Gastroesophageal sphincter (tissue), 4 donors: ENCODE data around the gene ROS1. TPM values are rescaled to one million over a fixed set of nuclear protein-coding genes. Genes with fewer than 3 reads are reported as not detected.
A peak's percentile ranks its signal among the peaks of the same experiment; 100 is the strongest.

Experiments
- ATAC-seq: fragments of 150-250 bp; one replicate; pipeline ENCODE4 v1.9.1; 2016; ENCODE audit warnings: mild to moderate bottlenecking, moderate library complexity
- H3K27ac ChIP-seq, 4 donors: fragments of 200-600 bp; sonication (generic) in 3 of 4; 1 replicate in 3 of 4; 2 replicates in 1 of 4; pipeline ENCODE4 v1.5.1; 2016 to 2019
- H3K27me3 ChIP-seq: fragments of 200-600 bp; sonication (generic); one replicate; pipeline ENCODE4 v1.5.1; 2019
- H3K36me3 ChIP-seq, 2 donors: fragments of 200-600 bp; sonication (generic); one replicate each; pipeline ENCODE4 v1.5.1; 2019; ENCODE audit warnings: control low read depth in 1 of 2
- H3K4me1 ChIP-seq, 3 donors: fragments of 200-600 bp; sonication (generic); 1 replicate in 2 of 3; 2 replicates in 1 of 3; pipeline ENCODE4 v1.5.1; 2016 to 2019; ENCODE audit warnings: control low read depth in 2 of 3
- H3K4me3 ChIP-seq, 2 donors: fragments of 200-600 bp; sonication (generic); one replicate each; pipeline ENCODE4 v1.5.1; 2019; ENCODE audit warnings: mild to moderate bottlenecking in 1 of 2, moderate library complexity in 1 of 2
- H3K9me3 ChIP-seq, 3 donors: fragments of 200-600 bp; sonication (generic); one replicate each; pipeline ENCODE4 v1.5.1; 2017 to 2019; ENCODE audit warnings: control low read depth in 2 of 3
- EP300 ChIP-seq: sonication (generic); formaldehyde crosslinking; IDR thresholded peaks from one replicate; pipeline ENCODE4 v1.6.1; 2017; ENCODE audit warnings: antibody characterized with exemption, mild to moderate bottlenecking
- POLR2A ChIP-seq, 2 donors: fragments of 450-650 bp; IDR thresholded peaks; one replicate each; pipeline ENCODE4 v1.6.1; 2017; ENCODE audit warnings: antibody characterized with exemption in 2 of 2, mild to moderate bottlenecking in 2 of 2, moderate library complexity in 1 of 2
- POLR2AphosphoS5 ChIP-seq: sonication (generic); formaldehyde crosslinking; IDR thresholded peaks from one replicate; pipeline ENCODE4 v1.6.1; 2017; ENCODE audit warnings: antibody characterized with exemption
- WGBS, 2 donors: methylation state at CpG; one replicate each; pipeline ENCODE4 v1.1.5; 2018; ENCODE audit warnings: low coverage in 1 of 2; 5-methylcytosine and 5-hydroxymethylcytosine counted together
- total RNA-seq, 4 donors: library from RNA; depleted of rRNA; stranded (reverse); fragments of >200 nt; gene quantifications; one replicate each; pipeline ENCODE4 v1.1.0, GENCODE V29; 2016
- TF ChIP-seq, protein P1 (sequence below), 4 experiments: fragments of 200-600 bp in 2 of 4; fragments of 450-650 bp in 2 of 4; sonication (generic) in 1 of 4; IDR thresholded peaks; one replicate each; pipeline ENCODE4 v1.5.1; 2017 to 2019; ENCODE audit warnings: antibody characterized with exemption in 4 of 4, mild to moderate bottlenecking in 2 of 4, moderate library complexity in 2 of 4

The ROS1 gene
- total RNA-seq, 4 donors from 2014 or later: 0.13 TPM; not detected in 3

DNA sequence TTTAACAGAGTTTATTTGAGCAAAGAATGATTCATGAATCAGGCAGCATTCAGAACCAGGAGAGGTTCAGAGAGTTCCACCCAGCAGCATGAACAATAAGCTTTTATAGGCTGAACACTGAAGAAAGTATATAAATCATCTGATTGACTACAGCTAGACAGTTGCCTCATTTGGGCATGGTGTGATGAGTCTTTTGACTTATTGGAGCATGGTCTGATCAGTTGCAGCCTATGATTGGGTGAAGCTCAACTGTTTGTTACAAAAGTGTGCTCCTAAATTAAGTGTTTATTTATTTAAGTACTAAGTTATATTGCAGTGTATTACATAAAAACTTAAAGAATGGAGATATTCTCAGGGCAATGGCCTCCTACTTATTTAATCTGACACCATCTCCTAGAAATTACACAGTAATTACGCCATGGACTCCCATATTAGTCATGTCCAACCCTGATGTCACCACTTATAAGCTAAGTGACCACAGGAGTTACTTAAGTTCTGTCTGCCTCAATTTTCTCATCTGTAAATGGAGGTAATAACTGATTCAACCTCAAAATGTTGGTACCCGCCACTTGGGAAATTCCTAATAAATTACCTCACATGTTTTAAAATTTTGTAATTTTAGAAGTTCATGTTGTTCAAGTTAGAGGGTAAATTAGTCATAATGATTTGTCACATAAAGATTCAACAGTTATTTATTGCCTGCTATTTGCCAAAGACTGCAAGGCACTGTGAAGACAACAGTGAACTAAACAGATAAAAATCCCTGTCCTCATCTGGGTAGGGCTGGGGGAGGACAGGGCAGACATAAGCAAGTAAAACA is 15.2 kb upstream of the ROS1 start:
- H3K4me1 ChIP-seq: no peaks in the 10 kb centered on the region
- peak; percentile 60 for ATAC-seq
- no peak overlapping the region for H3K4me3 ChIP-seq
- H3K36me3 ChIP-seq: no peaks in the 10 kb centered on the region
- TF ChIP-seq, protein P1, sequence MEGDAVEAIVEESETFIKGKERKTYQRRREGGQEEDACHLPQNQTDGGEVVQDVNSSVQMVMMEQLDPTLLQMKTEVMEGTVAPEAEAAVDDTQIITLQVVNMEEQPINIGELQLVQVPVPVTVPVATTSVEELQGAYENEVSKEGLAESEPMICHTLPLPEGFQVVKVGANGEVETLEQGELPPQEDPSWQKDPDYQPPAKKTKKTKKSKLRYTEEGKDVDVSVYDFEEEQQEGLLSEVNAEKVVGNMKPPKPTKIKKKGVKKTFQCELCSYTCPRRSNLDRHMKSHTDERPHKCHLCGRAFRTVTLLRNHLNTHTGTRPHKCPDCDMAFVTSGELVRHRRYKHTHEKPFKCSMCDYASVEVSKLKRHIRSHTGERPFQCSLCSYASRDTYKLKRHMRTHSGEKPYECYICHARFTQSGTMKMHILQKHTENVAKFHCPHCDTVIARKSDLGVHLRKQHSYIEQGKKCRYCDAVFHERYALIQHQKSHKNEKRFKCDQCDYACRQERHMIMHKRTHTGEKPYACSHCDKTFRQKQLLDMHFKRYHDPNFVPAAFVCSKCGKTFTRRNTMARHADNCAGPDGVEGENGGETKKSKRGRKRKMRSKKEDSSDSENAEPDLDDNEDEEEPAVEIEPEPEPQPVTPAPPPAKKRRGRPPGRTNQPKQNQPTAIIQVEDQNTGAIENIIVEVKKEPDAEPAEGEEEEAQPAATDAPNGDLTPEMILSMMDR (IDR thresholded peaks at IDR 0.05): no peak
- TF ChIP-seq POLR2A (IDR thresholded peaks at IDR 0.05): no peak
- no peak for TF ChIP-seq EP300
- TF ChIP-seq POLR2AphosphoS5: no peak
- no peak overlapping the region for H3K27ac ChIP-seq
- no peaks in the 10 kb centered on the region for H3K9me3 ChIP-seq
- 85 to 100% methylated on average over 2 of the region's 2 CpGs for WGBS, 2 donors
- peaks cover 21% of the 10 kb centered on the region for H3K27me3 ChIP-seq

DNA sequence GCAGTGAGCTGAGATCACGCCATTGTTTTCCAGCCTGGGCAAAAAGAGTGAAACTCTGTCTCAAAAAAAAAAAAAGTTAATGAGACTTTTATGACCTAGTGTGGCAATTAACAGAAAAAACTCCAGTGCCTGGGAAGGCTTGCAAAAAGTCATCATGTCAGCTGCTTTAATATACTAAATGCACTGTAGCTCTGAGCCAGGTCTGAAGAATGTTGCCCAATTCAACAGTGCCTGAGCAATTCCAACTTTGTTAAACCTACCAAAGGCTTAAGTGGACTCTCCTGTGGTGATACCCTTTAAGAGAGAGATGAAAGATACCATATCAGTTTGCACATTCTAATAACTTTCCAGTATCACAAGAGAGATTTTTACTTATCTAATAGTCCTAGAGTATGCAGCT is 6.5 kb upstream of the ROS1 start:
- TF ChIP-seq POLR2A (IDR thresholded peaks at IDR 0.05): no peak
- no peak for TF ChIP-seq EP300
- TF ChIP-seq, protein P1 (IDR thresholded peaks at IDR 0.05): no peak
- no peaks in the 10 kb centered on the region for H3K9me3 ChIP-seq
- H3K27me3 ChIP-seq: peaks cover 5% of the 10 kb centered on the region
- no peak overlapping the region for H3K4me3 ChIP-seq
- WGBS, 2 donors: 82% methylated on average over 1 of the region's 1 CpG; no CpG with 5 or more reads in 1 of the 2 donors
- H3K27ac ChIP-seq: no peak overlapping the region
- ATAC-seq: no peak
- no peaks in the 10 kb centered on the region for H3K4me1 ChIP-seq
- no peaks in the 10 kb centered on the region for H3K36me3 ChIP-seq

- no peak overlapping the region for H3K4me3 ChIP-seq
- H3K4me1 ChIP-seq: no peaks in the 10 kb centered on the region
- no peaks in the 10 kb centered on the region for H3K36me3 ChIP-seq
- no peak for ATAC-seq
- TF ChIP-seq EP300 (no peak), POLR2AphosphoS5 (no peak), POLR2A (IDR thresholded peaks at IDR 0.05) (no peak)
- TF ChIP-seq, protein P1 (IDR thresholded peaks at IDR 0.05): no peak
- WGBS, 2 donors: 50 to 85% methylated on average over 1 to 2 of the region's 3 CpGs
- H3K27ac ChIP-seq: no peak overlapping the region
- no peaks in the 10 kb centered on the region for H3K9me3 ChIP-seq
- H3K27me3 ChIP-seq: no peaks in the 10 kb centered on the region
These were observed 2.0 kb downstream of the ROS1 start for GRCh38 chr6:117423754-117424153.

DNA sequence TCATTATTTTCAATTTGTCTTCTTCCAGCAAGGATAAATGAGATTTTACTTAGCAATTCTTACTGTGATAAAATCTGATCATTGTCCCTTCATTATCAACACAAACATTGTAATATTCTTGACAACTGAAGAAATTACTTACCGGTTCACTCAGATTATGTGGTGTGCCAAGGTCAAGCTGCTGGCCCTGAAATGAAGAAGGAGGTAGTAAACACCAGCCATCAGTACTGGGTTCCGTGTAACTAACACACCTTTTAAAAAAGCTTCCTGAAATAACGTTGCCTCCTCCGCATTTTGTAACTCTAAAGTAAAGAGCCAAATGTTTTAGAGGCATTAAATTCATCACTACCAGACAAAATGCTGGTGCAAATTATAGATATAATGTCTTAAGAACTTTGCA is 7.4 kb downstream of the ROS1 start:
- no peaks in the 10 kb centered on the region for H3K4me1 ChIP-seq
- no peak overlapping the region for H3K4me3 ChIP-seq
- H3K27ac ChIP-seq: no peak overlapping the region
- WGBS, 2 donors: 61 to 68% methylated on average over 4 of the region's 4 CpGs
- no peaks in the 10 kb centered on the region for H3K9me3 ChIP-seq
- H3K36me3 ChIP-seq: no peaks in the 10 kb centered on the region
- TF ChIP-seq, protein P1 (IDR thresholded peaks at IDR 0.05): no peak
- TF ChIP-seq POLR2A (IDR thresholded peaks at IDR 0.05): no peak
- no peak for TF ChIP-seq EP300
- TF ChIP-seq POLR2AphosphoS5: no peak
- H3K27me3 ChIP-seq: no peaks in the 10 kb centered on the region
- no peak for ATAC-seq

GRCh38 chr6:117417851-117418250 is 7.9 kb downstream of the ROS1 start:
- no peaks in the 10 kb centered on the region for H3K36me3 ChIP-seq
- no peaks in the 10 kb centered on the region for H3K27me3 ChIP-seq
- no peak overlapping the region for H3K4me3 ChIP-seq
- TF ChIP-seq POLR2AphosphoS5 (no peak), POLR2A (IDR thresholded peaks at IDR 0.05) (no peak), EP300 (no peak)
- TF ChIP-seq, protein P1 (IDR thresholded peaks at IDR 0.05): no peak
- H3K27ac ChIP-seq: no peak overlapping the region
- no peaks in the 10 kb centered on the region for H3K4me1 ChIP-seq
- no peaks in the 10 kb centered on the region for H3K9me3 ChIP-seq
- WGBS, 2 donors: 82% methylated on average over 1 of the region's 1 CpG
- ATAC-seq: no peak
